ENCODE data around the gene PTPN1.

The PTPN1 gene

GRCh38 chr20:50580016-50580747 lies 70.0 kb downstream of the PTPN1 start (continued):
- TF ChIP-seq, protein P1, sequence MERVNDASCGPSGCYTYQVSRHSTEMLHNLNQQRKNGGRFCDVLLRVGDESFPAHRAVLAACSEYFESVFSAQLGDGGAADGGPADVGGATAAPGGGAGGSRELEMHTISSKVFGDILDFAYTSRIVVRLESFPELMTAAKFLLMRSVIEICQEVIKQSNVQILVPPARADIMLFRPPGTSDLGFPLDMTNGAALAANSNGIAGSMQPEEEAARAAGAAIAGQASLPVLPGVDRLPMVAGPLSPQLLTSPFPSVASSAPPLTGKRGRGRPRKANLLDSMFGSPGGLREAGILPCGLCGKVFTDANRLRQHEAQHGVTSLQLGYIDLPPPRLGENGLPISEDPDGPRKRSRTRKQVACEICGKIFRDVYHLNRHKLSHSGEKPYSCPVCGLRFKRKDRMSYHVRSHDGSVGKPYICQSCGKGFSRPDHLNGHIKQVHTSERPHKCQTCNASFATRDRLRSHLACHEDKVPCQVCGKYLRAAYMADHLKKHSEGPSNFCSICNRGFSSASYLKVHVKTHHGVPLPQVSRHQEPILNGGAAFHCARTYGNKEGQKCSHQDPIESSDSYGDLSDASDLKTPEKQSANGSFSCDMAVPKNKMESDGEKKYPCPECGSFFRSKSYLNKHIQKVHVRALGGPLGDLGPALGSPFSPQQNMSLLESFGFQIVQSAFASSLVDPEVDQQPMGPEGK (tag by site-specific recombination; IDR thresholded peaks at IDR 0.05), result peak; percentile 74
- no peak for TF ChIP-seq ZNF48 (tag by site-specific recombination; IDR thresholded peaks at IDR 0.05)
- no peak for TF ChIP-seq ZNF791 (tag by site-specific recombination; IDR thresholded peaks at IDR 0.05)
- TF ChIP-seq ZNF747 (tag by site-specific recombination; IDR thresholded peaks at IDR 0.05), result no peak
- TF ChIP-seq ZNF221 (tag by site-specific recombination; IDR thresholded peaks at IDR 0.05; ENCODE audit: borderline replicate concordance), result no peak
- TF ChIP-seq ZNF223 (tag by site-specific recombination; IDR thresholded peaks at IDR 0.05), result no peak
- TF ChIP-seq ZNF132 (tag by site-specific recombination; IDR thresholded peaks at IDR 0.05; ENCODE audit: borderline replicate concordance), result no peak
- TF ChIP-seq ZNF133 (tag by site-specific recombination; IDR thresholded peaks at IDR 0.05), result no peak
- TF ChIP-seq YY1 (tag by site-specific recombination; IDR thresholded peaks at IDR 0.05), result no peak
- no peak for TF ChIP-seq ZNF174 (tag by site-specific recombination; IDR thresholded peaks at IDR 0.05)
- TF ChIP-seq ZNF548 (tag by site-specific recombination; IDR thresholded peaks at IDR 0.05), result no peak
- TF ChIP-seq REPIN1 (tag by site-specific recombination; IDR thresholded peaks at IDR 0.05; ENCODE audit: low read depth), result no peak
- peak; percentile 70 for TF ChIP-seq GLIS2 (tag by site-specific recombination; IDR thresholded peaks at IDR 0.05)
- TF ChIP-seq ZNF341 (tag by site-specific recombination; IDR thresholded peaks at IDR 0.05; ENCODE audit: low read depth), result no peak
- TF ChIP-seq ZFHX2 (tag by site-specific recombination; conservative IDR thresholded peaks at IDR 0.05), result no peak
- TF ChIP-seq GLIS1 (tag by site-specific recombination; IDR thresholded peaks at IDR 0.05), result peak; percentile 51; the same call in 1 of the 2 replicates
- no peak for TF ChIP-seq ZNF416 (tag by site-specific recombination; IDR thresholded peaks at IDR 0.05)
- no peak for TF ChIP-seq SP3 (tag by site-specific recombination; IDR thresholded peaks at IDR 0.05)
- no peak for TF ChIP-seq ZNF555 (tag by site-specific recombination; conservative IDR thresholded peaks at IDR 0.05)
- peak; percentile 89 for TF ChIP-seq SCRT1 (tag by site-specific recombination; IDR thresholded peaks at IDR 0.05; ENCODE audit: borderline replicate concordance)
- TF ChIP-seq PRDM2 (tag by site-specific recombination; IDR thresholded peaks at IDR 0.05; ENCODE audit: borderline replicate concordance), result no peak
- no peak for TF ChIP-seq ZNF211 (tag by site-specific recombination; IDR thresholded peaks at IDR 0.05; ENCODE audit: low read depth)
- no peak for TF ChIP-seq ZNF391 (tag by site-specific recombination; IDR thresholded peaks at IDR 0.05; ENCODE audit: borderline replicate concordance, low read depth)
- TF ChIP-seq ZNF2 (tag by site-specific recombination; IDR thresholded peaks at IDR 0.05), result 0 out of 2 replicates have a peak, but pooled peaks have one; percentile 35
- TF ChIP-seq ZNF335 (tag by site-specific recombination; conservative IDR thresholded peaks at IDR 0.05), result no peak
- no peak for TF ChIP-seq HOXA7 (CRISPR knock-in tag; IDR thresholded peaks at IDR 0.05; ENCODE audit: borderline replicate concordance)
- TF ChIP-seq ZNF600 (tag by site-specific recombination; IDR thresholded peaks at IDR 0.05), result 0 out of 2 replicates have a peak, but pooled peaks have one; percentile 9
- TF ChIP-seq, protein P2, sequence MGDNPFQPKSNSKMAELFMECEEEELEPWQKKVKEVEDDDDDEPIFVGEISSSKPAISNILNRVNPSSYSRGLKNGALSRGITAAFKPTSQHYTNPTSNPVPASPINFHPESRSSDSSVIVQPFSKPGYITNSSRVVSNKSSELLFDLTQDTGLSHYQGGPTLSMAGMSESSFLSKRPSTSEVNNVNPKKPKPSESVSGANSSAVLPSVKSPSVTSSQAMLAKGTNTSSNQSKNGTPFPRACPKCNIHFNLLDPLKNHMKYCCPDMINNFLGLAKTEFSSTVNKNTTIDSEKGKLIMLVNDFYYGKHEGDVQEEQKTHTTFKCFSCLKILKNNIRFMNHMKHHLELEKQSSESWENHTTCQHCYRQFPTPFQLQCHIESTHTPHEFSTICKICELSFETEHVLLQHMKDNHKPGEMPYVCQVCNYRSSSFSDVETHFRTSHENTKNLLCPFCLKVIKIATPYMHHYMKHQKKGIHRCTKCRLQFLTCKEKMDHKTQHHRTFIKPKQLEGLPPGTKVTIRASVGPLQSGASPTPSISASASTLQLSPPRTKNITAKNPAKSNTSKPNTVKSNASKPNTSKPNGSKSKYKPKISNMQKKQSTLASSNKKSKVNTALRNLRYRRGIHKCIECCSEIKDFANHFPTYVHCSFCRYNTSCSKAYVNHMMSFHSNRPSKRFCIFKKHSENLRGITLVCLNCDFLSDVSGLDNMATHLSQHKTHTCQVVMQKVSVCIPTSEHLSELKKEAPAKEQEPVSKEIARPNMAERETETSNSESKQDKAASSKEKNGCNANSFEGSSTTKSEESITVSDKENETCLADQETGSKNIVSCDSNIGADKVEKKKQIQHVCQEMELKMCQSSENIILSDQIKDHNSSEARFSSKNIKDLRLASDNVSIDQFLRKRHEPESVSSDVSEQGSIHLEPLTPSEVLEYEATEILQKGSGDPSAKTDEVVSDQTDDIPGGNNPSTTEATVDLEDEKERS (tag by site-specific recombination; IDR thresholded peaks at IDR 0.05), result no peak
- no peak for TF ChIP-seq ZNF404 (tag by site-specific recombination; IDR thresholded peaks at IDR 0.05)
- TF ChIP-seq ZSCAN30 (tag by site-specific recombination; IDR thresholded peaks at IDR 0.05), result peak; percentile 97
